Choroid plexus epithelial cell (primary cell): Measurements from ENCODE around the gene FOXK2.

Experiments
- DNase-seq: peaks from one replicate; pipeline ENCODE4 v3.0.0-alpha.2; 2010; ENCODE audit warnings: low read depth
- H3K4me3 ChIP-seq: 2 replicates; pipeline ENCODE4 v1.5.1; 2011; ENCODE audit warnings: low read depth, mild to moderate bottlenecking, control low read depth, low read length, moderate library complexity
- CTCF ChIP-seq: conservative IDR thresholded peaks from 2 replicates; pipeline ENCODE4 v1.5.1; 2011; ENCODE audit warnings: low read depth, mild to moderate bottlenecking, control low read depth, inconsistent platforms, low read length, moderate library complexity

Gene FOXK2

GRCh38 chr17:82495844-82496528 is 23.5 kb upstream of the FOXK2 start:
- DNase-seq, result no peak
- TF ChIP-seq CTCF, result no peak
- no peak overlapping the region for H3K4me3 ChIP-seq

- TF ChIP-seq CTCF, result no peak
- H3K4me3 ChIP-seq, result peak overlapping the region; percentile 71
- DNase-seq, result peak; percentile 93
Observed at GRCh38 chr17:82496529-82497434, 22.8 kb upstream of the FOXK2 start.

GRCh38 chr17:82497483-82498405 is 21.8 kb upstream of the FOXK2 start:
- peak; percentile 35 for DNase-seq
- H3K4me3 ChIP-seq, result peak overlapping the region; percentile 60
- no peak for TF ChIP-seq CTCF

GRCh38 chr17:82502207-82502606 is 17.3 kb upstream of the FOXK2 start:
- DNase-seq, result no peak

GRCh38 chr17:82503094-82503727 is 16.3 kb upstream of the FOXK2 start:
- TF ChIP-seq CTCF, result no peak
- H3K4me3 ChIP-seq, result no peak overlapping the region
- DNase-seq, result no peak

More at GRCh38 chr17:82502207-82502606, 17.3 kb upstream of the FOXK2 start:
- H3K4me3 ChIP-seq, result no peak overlapping the region
- no peak for TF ChIP-seq CTCF

- no peak for TF ChIP-seq CTCF
- no peak for DNase-seq
- no peak overlapping the region for H3K4me3 ChIP-seq
Observed at GRCh38 chr17:82503728-82504308, 15.7 kb upstream of the FOXK2 start.
